Caco-2 (cell line): ENCODE results near the gene ATG101. TPM values are rescaled to one million over a fixed set of nuclear protein-coding genes. Genes with fewer than 3 reads are reported as not detected.

Source experiments
- BruUV-seq: library from RNA; stranded (reverse); fragments of 400-500 nt; replicated peaks from 2 replicates; lab custom pipeline; 2021; lab: Mats Ljungman, UMichigan
- CTCF ChIA-PET: fragments of 300-600 bp; sonication (Branson Sonifier 250); formaldehyde crosslinking; loops from one replicate; lab custom pipeline; 2022; ENCODE audit warnings: antibody characterized with exemption; lab: Charles Lee
- POLR2A ChIA-PET: fragments of 300-600 bp; sonication (Branson Sonifier 250); formaldehyde crosslinking; loops from one replicate; lab custom pipeline; 2022; ENCODE audit warnings: antibody characterized with exemption; lab: Charles Lee
- DNase-seq, 2 experiments: peaks; one replicate each; pipeline versions ENCODE4 v3.0.0 to v3.0.0-alpha.2; 2020 to 2022
- H3K27me3 ChIP-seq: replicated peaks from 2 replicates; pipeline ENCODE4 v1.6.0; 2011; ENCODE audit warnings: low read length; ENCODE audit not compliant: control insufficient read depth, insufficient read depth
- H3K36me3 ChIP-seq: 2 replicates; pipeline ENCODE4 v1.5.1; 2011; ENCODE audit warnings: low read length; ENCODE audit not compliant: control insufficient read depth, insufficient read depth
- H3K4me1 ChIP-seq: fragments of 250-450 bp; sonication (Bioruptor Pico); 2 replicates; pipeline ENCODE4 v1.5.1; 2020; ENCODE audit warnings: mild to moderate bottlenecking
- H3K4me3 ChIP-seq: 2 replicates; pipeline ENCODE4 v1.5.1; 2011; ENCODE audit warnings: low read depth, mild to moderate bottlenecking, control low read depth, low read length
- H3K9me3 ChIP-seq: fragments of 250-450 bp; sonication (Bioruptor Pico); 2 replicates; pipeline ENCODE4 v1.5.1; 2020; ENCODE audit warnings: mild to moderate bottlenecking, moderate library complexity
- H3K27ac Mint-ChIP-seq: one replicate; pipeline ENCODE4 v1.8.0; 2022; ENCODE audit warnings: mixed read lengths; ENCODE audit not compliant: unreplicated experiment
- H3K27me3 Mint-ChIP-seq: one replicate; pipeline ENCODE4 v1.8.0; 2022; ENCODE audit warnings: mixed read lengths; ENCODE audit not compliant: insufficient read depth, unreplicated experiment
- H3K36me3 Mint-ChIP-seq: one replicate; pipeline ENCODE4 v1.8.0; 2022; ENCODE audit warnings: mild to moderate bottlenecking, mixed read lengths; ENCODE audit not compliant: insufficient read depth, unreplicated experiment
- H3K4me1 Mint-ChIP-seq: one replicate; pipeline ENCODE4 v1.8.0; 2022; ENCODE audit warnings: low read depth, mixed read lengths; ENCODE audit not compliant: unreplicated experiment
- H3K4me3 Mint-ChIP-seq: one replicate; pipeline ENCODE4 v1.8.0; 2022; ENCODE audit warnings: mild to moderate bottlenecking, moderate library complexity, mixed read lengths; ENCODE audit not compliant: unreplicated experiment
- H3K9me3 Mint-ChIP-seq: one replicate; pipeline ENCODE4 v1.8.0; 2022; ENCODE audit warnings: mixed read lengths; ENCODE audit not compliant: unreplicated experiment
- CTCF ChIP-seq, 2 experiments: fragments of 200-600 bp in 1 of 2; IDR thresholded peaks; 1 replicate in 1 of 2; 2 replicates in 1 of 2; pipeline versions ENCODE4 v1.5.1 to v1.8.0; 2011 to 2022; ENCODE audit warnings: antibody characterized with exemption in 1 of 2, control low read depth in 1 of 2, inconsistent platforms in 1 of 2, low read depth in 1 of 2, low read length in 1 of 2, mild to moderate bottlenecking in 1 of 2, moderate library complexity in 1 of 2; ENCODE audit not compliant: insufficient read depth in 1 of 2, severe bottlenecking in 1 of 2, unreplicated experiment in 1 of 2
- intact Hi-C: fragments of 100-400 bp; cut with micrococcal nuclease; formaldehyde crosslinking; loops from one replicate; pipeline ENCODE4 v1.10.0; 2022; ENCODE audit not compliant: unreplicated experiment
- total RNA-seq: library from RNA; stranded (reverse); gene quantifications from 2 replicates; pipeline ENCODE4 v1.2.3, GENCODE V29; 2022

ATG101 gene
- total RNA-seq, 1 experiment from 2014 or later, result 78.0 TPM

DNA sequence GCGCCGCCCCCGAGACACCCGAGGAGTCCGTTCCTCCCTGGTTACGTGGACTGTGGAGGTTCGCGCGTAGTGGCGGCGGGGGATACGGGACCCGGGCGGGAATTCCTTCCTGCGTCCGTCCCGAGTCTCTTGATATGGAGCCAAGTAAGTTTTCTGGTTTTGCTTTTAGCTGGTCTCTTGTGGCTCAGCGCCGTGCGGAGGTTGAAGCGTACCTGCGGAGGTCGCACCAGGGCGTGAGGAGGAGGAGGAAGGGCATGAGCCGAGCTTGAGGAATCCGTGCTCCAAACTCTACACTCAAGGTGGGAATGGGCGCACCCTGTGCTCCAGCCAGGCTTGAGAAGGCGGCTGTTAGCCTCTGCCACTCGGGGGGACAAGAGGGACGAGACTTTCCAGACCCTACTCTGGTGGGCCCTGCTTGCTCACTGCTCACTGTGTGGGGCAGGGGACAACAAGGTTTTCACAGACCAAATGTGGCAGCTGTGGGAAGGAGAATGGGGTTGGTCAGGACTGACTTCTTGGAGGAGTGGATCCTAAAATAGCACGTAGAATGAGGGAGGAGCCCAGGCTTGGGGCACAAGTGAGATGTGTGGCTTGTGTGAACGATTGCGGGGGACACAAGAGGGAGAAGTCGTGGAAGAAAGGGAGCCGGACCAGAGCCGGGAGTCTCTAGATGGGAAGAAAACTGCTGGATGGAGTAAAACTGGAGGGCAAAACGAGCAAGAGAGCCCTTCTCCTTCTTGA lies 577 bp downstream of the ATG101 start:
- BruUV-seq, result TSS peak; percentile 75
- H3K36me3 ChIP-seq, result peaks cover 4% of the 10 kb centered on the region; the same call in 1 of the 2 replicates
- H3K9me3 ChIP-seq, result no peaks in the 10 kb centered on the region
- POLR2A ChIA-PET, result interaction anchor here (1.0 to 3.1 kb wide), 5 partner anchors 19 to 108 kb away, joined by 3 to 40 read pairs (median 10); partner anchors contain the start of gene NR4A1
- CTCF ChIA-PET, result interaction anchor here (0.9 to 5.1 kb wide), 10 partner anchors 12 to 67 kb away, joined by 3 to 84 read pairs (median 6); partner anchors contain the start of gene NR4A1
- peaks cover 30% of the 10 kb centered on the region for H3K4me1 Mint-ChIP-seq
- TF ChIP-seq CTCF (IDR thresholded peaks at IDR 0.05; ENCODE audit: insufficient read depth in 1 of 2, low read depth in 1 of 2, low read length in 1 of 2, severe bottlenecking in 1 of 2, unreplicated experiment in 1 of 2), result no peak
- H3K36me3 Mint-ChIP-seq, result peaks cover 55% of the 10 kb centered on the region
- intact Hi-C loops, result no loop called here
- H3K4me3 ChIP-seq, result peak overlapping the region; percentile 80
- peaks cover 12% of the 10 kb centered on the region for H3K4me1 ChIP-seq
- H3K4me3 Mint-ChIP-seq, result peak overlapping the region; percentile 85
- peak overlapping the region; percentile 100 for H3K27ac Mint-ChIP-seq
- H3K9me3 Mint-ChIP-seq, result no peaks in the 10 kb centered on the region
- no peaks in the 10 kb centered on the region for H3K27me3 ChIP-seq
- DNase-seq, result no peak
- H3K27me3 Mint-ChIP-seq, result no peaks in the 10 kb centered on the region

DNA sequence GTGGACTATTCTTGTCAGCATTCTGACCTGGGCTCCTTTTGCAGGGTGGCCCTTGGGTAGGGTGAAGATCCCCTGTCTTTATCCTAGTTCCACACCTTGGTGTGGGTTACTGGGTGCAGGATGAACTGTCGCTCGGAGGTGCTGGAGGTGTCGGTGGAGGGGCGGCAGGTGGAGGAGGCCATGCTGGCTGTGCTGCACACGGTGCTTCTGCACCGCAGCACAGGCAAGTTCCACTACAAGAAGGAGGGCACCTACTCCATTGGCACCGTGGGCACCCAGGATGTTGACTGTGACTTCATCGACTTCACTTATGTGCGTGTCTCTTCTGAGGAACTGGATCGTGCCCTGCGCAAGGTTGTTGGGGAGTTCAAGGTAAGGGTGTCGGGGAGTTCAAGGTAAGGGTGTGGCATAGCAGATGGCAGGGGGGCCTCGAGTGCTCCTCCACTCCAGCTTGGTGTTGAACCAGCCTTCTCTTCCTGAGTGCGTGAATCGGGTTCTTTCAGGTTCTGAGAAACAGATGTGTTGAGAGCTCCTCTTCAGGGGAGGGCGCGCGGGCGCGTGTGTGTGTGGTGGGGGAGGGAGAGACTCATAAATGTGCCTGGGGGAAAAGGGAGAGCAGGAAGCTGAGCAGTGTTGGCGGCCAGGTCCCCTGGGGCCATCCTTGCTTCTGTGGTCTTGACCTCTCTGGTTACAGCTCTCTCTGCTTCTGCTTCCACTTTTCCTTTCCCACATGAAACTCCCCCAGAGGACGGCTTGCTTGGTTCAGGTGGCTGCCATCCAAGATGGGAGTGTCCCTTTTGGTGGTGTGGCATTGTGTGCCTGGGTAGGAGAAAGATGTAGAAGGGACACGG lies 4.0 kb downstream of the ATG101 start:
- peaks cover 30% of the 10 kb centered on the region for H3K4me1 Mint-ChIP-seq
- Histone ChIP-seq H3K36me3 (peaks cover 5% of the 10 kb centered on the region; the same call in 1 of the 2 replicates), H3K4me1 (peaks cover 12% of the 10 kb centered on the region), H3K27me3 (no peaks in the 10 kb centered on the region), H3K9me3 (no peaks in the 10 kb centered on the region), H3K4me3 (no peak overlapping the region)
- no peak for TF ChIP-seq CTCF (IDR thresholded peaks at IDR 0.05; ENCODE audit: insufficient read depth in 1 of 2, low read depth in 1 of 2, low read length in 1 of 2, severe bottlenecking in 1 of 2, unreplicated experiment in 1 of 2)
- ChIA-PET POLR2A (interaction anchor here (0.6 kb wide), 1 partner anchor 18 kb away, joined by 3 read pairs; no protein-coding TSS in a partner anchor), CTCF (interaction anchor here (0.7 kb wide), 1 partner anchor 50 kb away, joined by 3 read pairs; no protein-coding TSS in a partner anchor)
- H3K27ac Mint-ChIP-seq, result peak overlapping the region; percentile 48
- no TSS peak for BruUV-seq
- peak overlapping the region; percentile 26 for H3K4me3 Mint-ChIP-seq
- H3K9me3 Mint-ChIP-seq, result no peaks in the 10 kb centered on the region
- H3K36me3 Mint-ChIP-seq, result peaks cover 80% of the 10 kb centered on the region
- DNase-seq, result peak in 1 of 2 experiments; percentile 32
- H3K27me3 Mint-ChIP-seq, result no peaks in the 10 kb centered on the region
- intact Hi-C loops, result no loop called here
